SK-N-SH treated with all-trans-retinoic acid at 6 μM for 48 hours (cell line): Measurements from ENCODE around the gene KRT78.

Experiments
- TF ChIP-seq, protein P1 (sequence below): fragments of 250-450 bp; sonication (Bioruptor Pico); IDR thresholded peaks from 2 replicates; pipeline ENCODE4 v1.5.1; 2020; ENCODE audit warnings: low read depth, mild to moderate bottlenecking, moderate library complexity
- TF ChIP-seq, protein P2 (sequence below): fragments of 250-450 bp; sonication (Bioruptor Pico); IDR thresholded peaks from 2 replicates; pipeline ENCODE4 v1.8.0; 2020; ENCODE audit warnings: mild to moderate bottlenecking, moderate library complexity, borderline replicate concordance

DNA sequence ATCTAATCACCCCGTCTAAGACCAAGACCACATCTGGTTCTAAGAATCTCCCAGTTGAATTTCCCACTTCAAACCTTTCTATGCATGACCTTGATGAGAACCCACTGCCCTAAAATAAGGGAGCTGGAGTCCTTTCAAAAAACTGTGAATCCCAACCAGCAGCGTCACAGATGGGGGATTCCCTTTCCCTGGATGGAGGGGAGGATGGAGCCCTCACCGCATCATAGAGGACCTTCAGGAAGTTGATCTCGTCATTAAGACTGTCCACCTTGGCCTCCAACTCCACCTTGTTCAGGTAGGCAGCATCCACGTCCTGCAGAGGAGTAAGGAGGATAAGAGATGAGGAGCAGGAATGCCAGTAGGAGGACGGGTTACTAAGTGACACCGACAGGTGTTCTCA, 39.6 kb downstream of the KRT78 start:
- TF ChIP-seq, protein P1, sequence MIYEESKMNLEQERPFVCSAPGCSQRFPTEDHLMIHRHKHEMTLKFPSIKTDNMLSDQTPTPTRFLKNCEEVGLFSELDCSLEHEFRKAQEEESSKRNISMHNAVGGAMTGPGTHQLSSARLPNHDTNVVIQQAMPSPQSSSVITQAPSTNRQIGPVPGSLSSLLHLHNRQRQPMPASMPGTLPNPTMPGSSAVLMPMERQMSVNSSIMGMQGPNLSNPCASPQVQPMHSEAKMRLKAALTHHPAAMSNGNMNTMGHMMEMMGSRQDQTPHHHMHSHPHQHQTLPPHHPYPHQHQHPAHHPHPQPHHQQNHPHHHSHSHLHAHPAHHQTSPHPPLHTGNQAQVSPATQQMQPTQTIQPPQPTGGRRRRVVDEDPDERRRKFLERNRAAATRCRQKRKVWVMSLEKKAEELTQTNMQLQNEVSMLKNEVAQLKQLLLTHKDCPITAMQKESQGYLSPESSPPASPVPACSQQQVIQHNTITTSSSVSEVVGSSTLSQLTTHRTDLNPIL (CRISPR knock-in tag): no peak
- TF ChIP-seq, protein P2, sequence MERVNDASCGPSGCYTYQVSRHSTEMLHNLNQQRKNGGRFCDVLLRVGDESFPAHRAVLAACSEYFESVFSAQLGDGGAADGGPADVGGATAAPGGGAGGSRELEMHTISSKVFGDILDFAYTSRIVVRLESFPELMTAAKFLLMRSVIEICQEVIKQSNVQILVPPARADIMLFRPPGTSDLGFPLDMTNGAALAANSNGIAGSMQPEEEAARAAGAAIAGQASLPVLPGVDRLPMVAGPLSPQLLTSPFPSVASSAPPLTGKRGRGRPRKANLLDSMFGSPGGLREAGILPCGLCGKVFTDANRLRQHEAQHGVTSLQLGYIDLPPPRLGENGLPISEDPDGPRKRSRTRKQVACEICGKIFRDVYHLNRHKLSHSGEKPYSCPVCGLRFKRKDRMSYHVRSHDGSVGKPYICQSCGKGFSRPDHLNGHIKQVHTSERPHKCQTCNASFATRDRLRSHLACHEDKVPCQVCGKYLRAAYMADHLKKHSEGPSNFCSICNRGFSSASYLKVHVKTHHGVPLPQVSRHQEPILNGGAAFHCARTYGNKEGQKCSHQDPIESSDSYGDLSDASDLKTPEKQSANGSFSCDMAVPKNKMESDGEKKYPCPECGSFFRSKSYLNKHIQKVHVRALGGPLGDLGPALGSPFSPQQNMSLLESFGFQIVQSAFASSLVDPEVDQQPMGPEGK (CRISPR knock-in tag): no peak
